ENCODE measurements around the gene IL32. TPM values are rescaled to one million over a fixed set of nuclear protein-coding genes. Genes with fewer than 3 reads are reported as not detected.

Gene IL32
- polyA plus RNA-seq, 2 of the 4 experiments (the other 2 are of a cell fraction): 8.9 to 20.2 TPM

GRCh38 chr16:3085868-3086595, 20.6 kb downstream of the IL32 start:
- POLR2A ChIA-PET: no interaction called here
- ATAC-seq (no peak), DNase-seq (ENCODE audit: low read depth in 1 of 2, low spot score in 1 of 2) (no peak)

GRCh38 chr16:3086596-3087242, 21.3 kb downstream of the IL32 start:
- no peaks in the 10 kb centered on the region for H3K9me3 ChIP-seq
- POLR2A ChIA-PET: interaction anchor here (0.6 kb wide), 1 partner anchor 21 kb away, joined by 5 read pairs; no protein-coding TSS in a partner anchor
- CTCF ChIA-PET: interaction anchor here (0.9 to 4.1 kb wide), 8 partner anchors 9 to 55 kb away, joined by 3 to 29 read pairs (median 4); no protein-coding TSS in a partner anchor
- no peak overlapping the region for H3K27ac ChIP-seq
- FAIRE-seq (no peak), DNase-seq (ENCODE audit: low read depth in 1 of 2, low spot score in 1 of 2) (no peak), ATAC-seq (peak in 1 of 2 experiments; percentile 14; a peak in 2 of 6 replicates)
- no peaks in the 10 kb centered on the region for H3K4me1 ChIP-seq
- H3K4me3 ChIP-seq: no peak overlapping the region
- H3K4me2 ChIP-seq: no peak overlapping the region
- no peak for TF ChIP-seq CHD4 (IDR thresholded peaks at IDR 0.05; ENCODE audit: borderline replicate concordance)
- TF ChIP-seq SREBF2 (IDR thresholded peaks at IDR 0.05): no peak
- TF ChIP-seq TP53 (CRISPR knock-in tag; IDR thresholded peaks at IDR 0.05): no peak
- no peak for TF ChIP-seq ZFP36 (IDR thresholded peaks at IDR 0.05; ENCODE audit: borderline replicate concordance, partially characterized antibody)
- TF ChIP-seq TFCP2L1 (CRISPR knock-in tag; IDR thresholded peaks at IDR 0.05): no peak
- 80% methylated on average over 13 of the region's 14 CpGs for WGBS (ENCODE audit: missing lambda C conversion rate)

More at GRCh38 chr16:3085868-3086595, 20.6 kb downstream of the IL32 start:
- CTCF ChIA-PET: interaction anchor here (0.7 to 4.1 kb wide), 5 partner anchors 8 to 43 kb away, joined by 3 to 29 read pairs (median 5); no protein-coding TSS in a partner anchor
- H3K4me2 ChIP-seq: no peak overlapping the region
- no peak overlapping the region for H3K27ac ChIP-seq
- WGBS (ENCODE audit: missing lambda C conversion rate): 86% methylated on average over 17 of the region's 17 CpGs
- TF ChIP-seq JUN (IDR thresholded peaks at IDR 0.05) (no peak), HEYL (CRISPR knock-in tag; IDR thresholded peaks at IDR 0.05) (no peak), CHD4 (IDR thresholded peaks at IDR 0.05; ENCODE audit: borderline replicate concordance) (no peak), EHF (CRISPR knock-in tag; IDR thresholded peaks at IDR 0.05) (no peak), GATA3 (IDR thresholded peaks at IDR 0.05; ENCODE audit: borderline replicate concordance) (no peak), HDAC2 (IDR thresholded peaks at IDR 0.05) (no peak), POLR2AphosphoS2 (conservative IDR thresholded peaks at IDR 0.05; ENCODE audit: low read length) (no peak), ZNF302 (CRISPR knock-in tag; IDR thresholded peaks at IDR 0.05) (no peak), CEBPB (IDR thresholded peaks at IDR 0.05) (no peak), ESRRA (IDR thresholded peaks at IDR 0.05; ENCODE audit: borderline replicate concordance, low read length) (no peak), FOSL2 (IDR thresholded peaks at IDR 0.05) (no peak), FOSL2 (CRISPR knock-in tag; IDR thresholded peaks at IDR 0.05) (no peak), USF2 (IDR thresholded peaks at IDR 0.05) (no peak), TFCP2L1 (CRISPR knock-in tag; IDR thresholded peaks at IDR 0.05) (no peak), MAX (IDR thresholded peaks at IDR 0.05) (no peak), RFX5 (IDR thresholded peaks at IDR 0.05) (no peak), SMC3 (IDR thresholded peaks at IDR 0.05) (no peak), ZFP36 (IDR thresholded peaks at IDR 0.05; ENCODE audit: borderline replicate concordance, partially characterized antibody) (no peak), EP300 (IDR thresholded peaks at IDR 0.05) (no peak), HES2 (IDR thresholded peaks at IDR 0.05) (no peak), NFE2L2 (conservative IDR thresholded peaks at IDR 0.05; ENCODE audit: low read length) (no peak)
- H3K4me1 ChIP-seq: no peaks in the 10 kb centered on the region
- FAIRE-seq: no peak
- no peak overlapping the region for H3K4me3 ChIP-seq
- no peaks in the 10 kb centered on the region for H3K9me3 ChIP-seq

All from A549 (cell line).